Activated T-helper 9 cell treated with anti-CD3 and anti-CD28 coated beads, Interleukin-2, amount 50 U/mL, for 16 hours (primary cell): ENCODE data around the gene RAMP2.
"Not testable (repeated sequence)": the region's sequence is repeated elsewhere in the genome, so short reads cannot be mapped to it uniquely, and the experiment has no call there.

Experiments used
- DNase-seq: peaks from one replicate; pipeline ENCODE4 v3.0.0-alpha.2; 2020; ENCODE audit warnings: low read depth

Gene RAMP2, protein sequence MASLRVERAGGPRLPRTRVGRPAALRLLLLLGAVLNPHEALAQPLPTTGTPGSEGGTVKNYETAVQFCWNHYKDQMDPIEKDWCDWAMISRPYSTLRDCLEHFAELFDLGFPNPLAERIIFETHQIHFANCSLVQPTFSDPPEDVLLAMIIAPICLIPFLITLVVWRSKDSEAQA

DNA sequence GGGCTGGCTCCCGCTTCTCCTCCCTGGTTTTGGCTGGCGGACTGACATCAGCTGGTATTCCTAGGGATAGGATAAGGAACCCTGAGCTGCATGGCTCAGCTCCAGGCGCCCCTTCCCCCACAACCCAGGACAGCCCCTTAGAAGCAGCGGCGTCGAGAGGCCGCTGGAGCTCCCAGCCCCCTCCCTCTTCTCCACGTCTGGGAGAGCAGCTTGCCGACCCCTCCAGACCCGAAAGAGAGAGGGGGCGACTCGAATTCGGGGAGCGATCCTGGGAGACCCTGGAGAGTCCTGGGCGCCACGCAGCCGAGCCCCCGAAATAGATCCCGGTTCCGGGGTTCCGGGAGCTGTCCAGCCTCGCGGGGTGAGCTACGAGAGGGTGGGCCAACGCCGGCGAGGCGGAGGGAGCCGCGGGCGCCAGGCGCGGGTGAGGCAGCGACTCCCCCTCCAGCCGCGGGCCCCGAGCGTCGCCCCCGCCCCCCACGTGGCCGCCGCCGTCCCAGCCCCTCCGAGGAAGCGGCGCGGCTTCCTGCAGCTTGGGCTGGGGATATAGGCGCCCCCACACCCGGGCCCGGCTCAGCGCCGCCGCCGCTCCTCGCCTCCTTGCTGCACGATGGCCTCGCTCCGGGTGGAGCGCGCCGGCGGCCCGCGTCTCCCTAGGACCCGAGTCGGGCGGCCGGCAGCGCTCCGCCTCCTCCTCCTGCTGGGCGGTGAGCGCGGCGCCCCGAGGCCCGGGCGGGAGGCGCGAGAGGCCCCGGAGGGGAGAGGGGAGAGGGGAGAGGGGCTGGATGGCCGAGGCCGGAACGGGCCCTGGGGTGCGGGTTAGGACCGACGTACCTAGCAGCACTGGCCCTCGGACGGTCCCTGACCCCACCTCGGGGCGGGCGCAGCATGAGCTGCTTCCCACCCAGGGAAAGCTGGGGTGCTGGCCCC is at the start of gene RAMP2:
Gene RAMP2, plus strand, starts transcription at position 576 of the 930 bp plus-strand sequence. Its CDS starts 35 bp downstream, at position 611.
- DNase-seq, result no peak

DNA sequence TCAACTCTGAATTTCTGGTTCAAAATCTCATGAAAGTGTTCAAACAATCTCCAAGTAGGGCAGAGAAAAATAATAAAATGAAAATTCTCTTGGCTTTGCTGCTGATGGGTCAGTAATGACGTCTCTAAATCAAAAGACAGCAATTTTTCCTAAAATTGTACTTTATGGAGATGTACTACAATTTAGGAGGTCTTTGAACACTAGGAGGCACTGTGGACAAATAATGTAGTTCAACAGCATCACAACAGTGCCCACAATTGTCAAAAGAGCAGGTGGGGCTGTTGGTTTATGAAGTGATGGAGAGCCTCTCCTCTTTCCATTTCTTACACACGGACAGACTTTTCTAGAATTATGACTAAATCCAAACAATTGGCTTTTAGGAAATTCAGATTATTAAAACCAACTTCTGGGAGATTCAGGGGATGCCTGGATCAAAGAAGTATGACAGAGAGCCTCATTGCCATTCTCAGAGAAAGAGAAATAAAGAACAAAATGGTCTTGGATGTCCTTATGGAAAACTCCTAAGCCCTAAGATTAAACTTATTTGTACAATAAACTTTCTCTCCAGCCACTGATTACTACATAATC is 39.9 kb upstream of the RAMP2 start:
- DNase-seq, result no peak

DNA sequence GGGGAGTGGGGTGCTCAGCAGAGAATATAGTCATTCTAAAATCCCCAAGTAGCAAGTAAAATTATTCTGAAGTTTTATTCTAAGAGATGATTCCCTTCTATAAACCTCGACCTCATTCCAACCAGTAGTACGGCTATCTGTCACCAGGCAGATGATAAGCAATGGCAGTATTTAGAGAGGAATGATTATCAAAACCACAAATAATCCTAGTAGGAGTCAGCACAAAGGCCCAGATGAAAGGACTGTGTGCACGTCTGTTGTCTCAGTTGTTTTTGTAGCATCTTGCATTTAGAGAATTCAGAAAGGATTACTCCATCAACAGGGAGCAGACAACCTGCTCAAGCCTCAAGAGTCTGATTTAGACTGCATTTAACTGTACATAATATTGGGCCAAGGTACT is 37.4 kb upstream of the RAMP2 start:
- no peak for DNase-seq

DNA sequence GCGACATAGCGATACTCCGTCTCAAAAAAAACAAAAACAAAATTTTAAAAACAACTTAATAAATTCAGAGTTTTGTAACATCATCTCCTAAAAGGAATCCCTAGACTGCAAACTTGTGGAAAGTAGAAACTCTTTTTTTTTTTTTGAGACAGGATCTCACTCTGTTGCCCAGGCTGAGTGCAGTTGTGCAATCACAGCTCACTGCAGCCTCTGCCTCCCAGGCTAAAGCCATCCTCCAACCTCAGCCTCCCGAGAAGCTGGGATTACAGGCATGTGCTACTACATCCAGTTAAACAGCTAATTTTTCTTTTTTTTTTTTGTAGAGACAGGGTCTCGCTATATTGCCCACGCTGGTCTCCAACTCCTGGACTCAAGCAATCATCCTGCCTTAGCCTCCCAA is 35.9 kb upstream of the RAMP2 start:
- DNase-seq, result no peak

DNA sequence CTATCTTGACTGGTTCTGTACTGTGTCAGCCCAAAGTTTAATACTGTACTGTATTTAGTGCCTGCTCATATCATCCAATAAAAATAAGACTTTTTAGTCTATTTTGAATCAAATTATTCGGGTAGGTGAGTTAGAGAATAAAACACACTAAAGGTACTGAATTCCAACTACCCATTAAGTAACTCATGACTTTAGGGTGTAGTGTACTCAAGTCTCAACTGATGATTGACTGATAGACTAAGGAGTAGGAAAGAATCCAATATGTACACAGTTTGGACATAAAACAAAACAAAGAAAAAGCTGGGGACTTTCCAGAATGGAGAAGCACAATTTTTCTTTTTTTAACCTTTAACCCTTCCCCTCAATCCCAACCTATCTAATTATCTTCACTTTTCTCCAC is 20.3 kb upstream of the RAMP2 start:
- DNase-seq, result no peak

DNA sequence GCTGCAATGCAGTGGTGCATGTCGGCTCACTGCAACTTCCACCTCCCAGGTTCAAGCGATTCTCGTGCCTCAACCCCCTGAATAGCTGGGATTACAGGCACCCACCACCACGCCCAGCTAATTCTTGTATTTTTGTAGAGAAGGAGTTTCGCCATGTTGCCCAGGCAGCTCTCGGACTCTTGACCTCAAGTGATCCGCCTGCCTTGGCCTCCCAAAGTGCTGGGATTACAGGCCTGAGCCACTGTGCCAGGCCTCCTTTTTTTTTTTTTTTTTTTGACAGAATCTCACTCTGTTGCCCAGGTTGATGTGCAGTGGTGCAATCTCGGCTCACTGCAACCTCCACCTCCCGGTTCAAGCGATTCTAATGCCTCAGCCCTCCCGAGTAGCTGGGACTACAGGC is 18.1 kb upstream of the RAMP2 start:
- DNase-seq, result not testable (repeated sequence)

DNA sequence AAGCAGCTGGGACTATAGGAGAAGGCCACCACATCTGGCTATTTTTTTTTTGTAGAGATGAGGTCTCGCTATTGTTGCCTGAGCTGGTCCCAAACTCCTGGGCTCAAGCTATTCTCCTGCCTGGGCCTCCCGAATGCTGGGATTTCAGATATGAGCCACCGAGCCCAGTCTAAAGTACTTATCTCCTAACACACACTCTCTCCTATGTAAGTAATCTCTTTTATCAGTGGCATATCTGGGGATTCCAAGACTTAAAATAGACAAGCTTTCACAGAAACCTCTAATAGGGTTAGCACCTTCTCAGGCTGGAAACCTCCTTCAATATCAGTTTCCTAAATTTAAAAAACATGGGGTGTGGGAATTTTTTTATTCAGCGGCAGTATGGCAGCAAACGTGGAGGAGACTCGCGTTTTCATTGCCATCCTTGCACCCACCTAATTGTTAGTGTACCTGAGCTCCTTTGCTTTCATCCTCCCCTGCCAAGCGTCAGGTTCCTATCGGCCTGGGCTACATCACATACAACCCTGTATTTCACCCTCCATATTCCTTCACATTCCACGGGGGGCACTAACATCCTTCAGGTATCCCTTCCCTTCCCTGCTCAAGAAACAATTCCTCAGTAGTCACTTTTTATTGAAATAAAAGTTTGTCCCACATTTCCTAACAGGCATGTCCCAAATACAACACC is 17.3 kb upstream of the RAMP2 start:
- no peak for DNase-seq

DNA sequence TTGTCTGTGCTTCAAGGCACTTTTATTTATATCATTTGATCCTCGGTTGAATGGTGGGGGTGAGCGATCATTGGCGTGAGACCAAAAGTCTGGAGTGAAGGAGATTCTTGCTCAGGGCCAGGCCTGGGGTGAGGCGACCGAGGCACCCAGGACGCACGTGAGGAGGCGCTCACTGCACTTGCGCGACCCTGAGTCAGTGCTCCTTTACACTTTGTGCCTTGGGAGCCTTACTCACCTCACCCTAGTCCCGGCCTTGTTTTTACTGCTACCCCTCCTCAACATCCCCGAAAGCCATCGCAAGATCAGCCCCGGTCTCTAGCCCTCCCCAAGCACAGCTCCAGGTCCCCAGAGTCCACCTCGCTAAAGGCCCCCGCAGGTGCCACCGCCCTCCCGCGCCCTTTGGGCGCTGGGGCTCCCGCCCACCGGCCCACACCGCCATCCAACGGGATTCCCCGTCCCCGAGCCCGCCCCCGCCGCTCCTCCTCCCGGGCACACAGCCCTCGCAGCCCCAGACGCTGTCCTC is 16.7 kb upstream of the RAMP2 start:
- peak; percentile 65 for DNase-seq

DNA sequence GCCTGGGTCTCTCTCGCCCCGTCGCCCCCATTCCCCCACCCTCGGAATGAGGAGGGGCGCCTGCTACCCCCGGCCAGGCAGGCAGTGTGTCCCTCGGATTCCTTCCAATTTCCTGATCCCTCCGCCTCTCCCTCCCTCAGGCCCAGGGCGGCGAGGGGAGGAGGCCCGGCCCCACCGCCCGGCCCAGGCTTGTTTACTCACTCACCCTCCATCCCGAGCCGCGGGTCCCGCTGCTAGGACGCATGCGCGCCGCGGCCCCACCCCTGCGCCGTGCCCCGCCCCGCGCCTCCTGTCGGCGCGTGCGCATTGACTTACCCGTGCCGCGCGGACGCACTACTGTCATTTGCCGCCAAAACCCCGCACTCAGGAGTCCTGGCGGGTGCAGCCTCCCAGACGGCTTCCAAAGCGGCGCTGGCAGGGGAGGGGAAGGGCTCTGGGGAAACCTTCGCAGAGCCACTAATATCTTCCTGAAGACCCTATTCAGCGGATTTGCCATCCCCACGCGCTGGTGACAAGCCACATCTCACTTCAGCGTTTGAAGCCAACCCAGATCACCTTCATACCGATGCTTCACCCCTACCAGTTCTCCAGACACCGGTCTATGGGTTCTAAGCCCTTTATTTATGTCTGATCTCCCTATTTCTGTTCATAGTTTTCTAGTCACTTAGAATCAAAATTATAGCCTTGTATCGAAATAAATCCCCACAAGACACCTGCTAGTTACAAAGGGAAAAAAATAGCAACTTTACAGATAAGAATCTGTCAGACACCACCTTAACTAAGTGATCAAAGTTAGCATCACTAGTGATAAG is 16.0 kb upstream of the RAMP2 start, which contains the start of gene EZH1:
Gene EZH1, minus strand, starts transcription at position 235 of the 812 bp plus-strand sequence. CDS start 16,099 bp downstream, outside the sequence.
- peak; percentile 90 for DNase-seq

DNA sequence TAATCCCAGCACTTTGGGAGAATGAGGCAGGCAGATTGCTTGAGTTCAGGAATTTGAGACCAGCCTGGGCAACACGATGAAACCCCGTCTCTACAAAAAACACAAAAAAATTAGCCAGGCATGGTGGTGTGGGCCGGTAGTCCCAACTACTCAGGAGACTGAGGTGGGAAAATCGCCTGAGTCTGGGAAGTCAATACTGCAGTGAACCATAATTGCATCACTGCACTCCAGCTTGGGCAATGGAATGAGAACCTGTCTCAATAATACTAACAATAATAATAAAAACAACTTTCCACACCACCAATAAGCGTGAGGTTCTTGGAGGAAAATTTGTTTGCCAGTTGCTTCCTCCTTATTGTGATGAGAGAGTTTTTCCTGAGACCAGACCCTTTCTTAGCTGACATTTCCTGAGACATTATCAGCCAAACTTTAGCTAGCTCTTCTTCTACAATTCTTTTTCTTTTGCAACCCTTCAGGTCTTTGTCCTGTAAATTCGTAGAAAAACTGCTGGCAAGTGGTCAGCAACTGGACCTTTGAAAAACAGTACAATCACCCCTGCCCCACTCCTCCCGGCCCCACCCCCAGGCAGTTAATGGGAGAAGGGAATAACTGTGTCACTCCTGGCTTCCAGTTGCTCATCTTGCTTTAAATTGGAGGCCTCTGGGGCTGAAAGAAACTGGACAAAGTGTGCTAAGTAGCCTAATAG is 12.7 kb upstream of the RAMP2 start:
- no peak for DNase-seq

DNA sequence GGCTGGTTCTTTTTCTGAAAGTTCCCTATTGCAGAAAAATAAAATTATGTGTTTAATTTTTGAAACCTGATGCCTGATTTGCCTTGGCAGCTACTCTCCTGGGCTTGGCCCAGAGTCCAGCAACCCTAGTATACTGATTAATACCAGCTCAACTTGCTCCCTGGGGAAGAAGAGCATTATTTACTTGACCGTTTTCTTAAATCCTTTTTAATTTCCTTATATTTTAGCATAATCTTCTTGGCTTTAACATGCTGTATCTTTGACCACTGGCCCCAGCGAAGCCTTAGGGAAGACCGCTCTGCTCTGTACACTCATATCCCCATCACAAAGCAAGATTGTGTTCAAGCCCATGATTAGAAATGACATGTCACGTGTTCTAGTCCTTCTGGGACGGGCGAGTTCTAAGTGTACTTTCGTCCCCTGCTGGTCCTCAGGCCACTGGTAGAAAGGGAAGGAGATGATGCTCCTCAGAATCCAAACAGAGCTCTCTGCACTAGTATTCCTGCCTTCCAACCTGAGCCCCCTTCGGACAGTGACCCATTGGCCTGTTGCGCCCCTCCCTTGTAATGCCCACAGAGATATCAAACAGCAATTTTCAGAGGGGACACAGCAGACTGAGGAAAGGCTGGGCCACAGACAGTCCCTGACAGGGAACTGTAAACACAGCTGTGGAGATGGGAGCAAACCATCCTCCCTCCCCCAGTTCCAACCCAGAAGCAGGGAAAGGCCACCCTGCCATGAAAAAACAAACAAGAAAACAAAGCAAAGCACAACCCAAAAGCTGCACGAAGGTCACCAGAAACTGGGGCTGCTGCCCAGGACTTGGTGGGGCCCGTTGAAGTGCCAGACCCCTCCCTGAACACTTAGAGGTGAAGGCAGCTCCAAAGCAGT is 11.9 kb upstream of the RAMP2 start:
- DNase-seq, result no peak

DNA sequence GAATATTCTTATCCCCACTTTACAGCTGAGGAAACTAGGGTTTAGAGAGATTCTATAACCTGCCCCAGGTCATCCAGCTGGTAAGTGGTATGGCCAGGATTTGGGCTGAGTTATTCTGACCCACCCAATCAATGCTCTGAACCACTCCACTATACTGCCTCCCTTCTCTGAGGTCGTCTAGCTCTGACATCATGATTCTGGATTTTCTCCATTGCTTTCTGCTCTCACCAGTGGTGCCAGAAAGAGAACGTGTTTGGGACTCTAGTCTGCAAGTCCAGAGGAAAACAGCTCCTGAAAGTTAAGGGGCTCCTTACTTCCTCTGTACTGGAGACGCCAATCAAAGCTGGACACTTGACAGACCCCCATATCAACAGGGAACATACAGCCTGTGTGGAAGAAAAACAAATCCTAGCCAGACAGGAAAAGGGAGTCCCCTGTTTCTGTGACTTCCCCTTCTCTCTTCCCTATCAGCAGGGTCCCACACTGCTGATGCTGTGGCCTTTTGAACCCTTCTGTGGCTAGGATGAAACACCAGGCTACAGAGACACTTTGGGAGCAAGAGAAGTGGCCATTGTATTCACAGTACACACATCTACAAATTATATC is 10.2 kb upstream of the RAMP2 start:
- DNase-seq, result no peak

DNA sequence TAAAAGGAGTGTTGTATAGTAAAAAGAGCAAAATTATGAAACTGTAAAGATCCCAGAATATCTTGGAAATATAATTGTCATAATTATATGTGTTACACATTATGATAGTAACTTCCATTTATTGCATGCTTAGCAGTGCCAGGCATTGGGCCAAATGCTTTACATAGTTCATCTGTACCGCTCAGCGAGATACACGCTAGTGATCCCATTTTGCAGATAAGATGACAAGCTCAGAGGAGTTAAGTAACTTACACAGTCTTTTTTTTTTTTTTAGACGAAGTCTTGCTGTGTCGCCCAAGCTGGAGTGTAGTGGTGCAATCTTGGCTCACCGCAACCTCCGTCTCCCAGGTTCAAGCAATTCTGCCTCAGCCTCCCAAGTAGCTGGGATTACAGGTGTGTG is 9.4 kb upstream of the RAMP2 start:
- DNase-seq, result no peak

DNA sequence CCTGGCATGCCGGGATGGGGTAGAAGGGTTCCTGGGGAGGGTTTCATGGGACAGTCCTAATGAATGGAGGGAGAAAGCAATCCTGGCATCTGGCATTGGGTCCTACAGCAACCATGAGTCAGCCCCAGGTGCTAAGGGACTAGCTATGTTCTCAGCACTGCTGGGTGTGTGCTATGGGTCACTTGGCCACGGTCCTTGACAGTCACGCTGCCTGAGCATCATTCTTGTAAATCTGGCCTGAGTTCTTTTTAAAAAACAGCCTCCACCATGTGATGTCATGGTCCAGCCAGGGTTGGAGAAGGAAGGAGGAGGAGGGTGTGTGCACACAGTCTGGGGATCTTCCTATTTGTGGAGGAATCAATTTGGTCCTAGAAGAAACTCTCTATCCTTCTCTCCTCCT is 6.2 kb upstream of the RAMP2 start:
- no peak for DNase-seq

DNA sequence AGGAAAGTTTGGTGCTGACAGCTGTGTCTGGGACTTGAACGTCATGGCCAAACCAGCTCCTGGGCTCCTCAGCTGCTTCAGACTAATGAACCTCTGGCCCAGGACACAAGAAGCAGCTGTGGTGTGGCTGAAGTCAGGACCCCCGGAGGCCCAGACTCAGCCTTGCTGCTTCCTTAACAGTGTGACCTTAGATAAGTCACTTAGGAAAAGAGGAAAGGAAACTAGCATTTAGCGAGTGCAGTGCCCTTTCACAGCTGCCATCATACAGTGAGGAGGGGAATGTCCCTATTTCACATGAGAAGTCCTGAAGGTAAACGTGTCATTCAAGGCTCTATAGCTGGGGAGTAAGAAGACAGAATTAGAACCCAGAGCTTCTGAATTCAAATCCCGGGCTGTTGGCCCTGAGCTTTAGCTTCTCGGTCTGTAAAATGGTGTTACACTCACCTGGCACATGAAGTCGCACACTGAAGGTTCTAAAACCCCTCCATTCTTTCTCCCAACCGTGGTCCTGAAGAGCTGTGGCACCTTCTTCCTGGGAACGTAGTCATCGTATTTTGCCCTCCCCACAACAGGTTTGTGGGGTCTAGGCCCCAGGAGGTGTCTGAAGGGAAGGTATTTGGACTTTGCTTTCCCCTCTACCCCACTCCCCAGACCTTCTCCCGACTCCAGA is 910 bp upstream of the RAMP2 start:
- DNase-seq, result no peak

DNA sequence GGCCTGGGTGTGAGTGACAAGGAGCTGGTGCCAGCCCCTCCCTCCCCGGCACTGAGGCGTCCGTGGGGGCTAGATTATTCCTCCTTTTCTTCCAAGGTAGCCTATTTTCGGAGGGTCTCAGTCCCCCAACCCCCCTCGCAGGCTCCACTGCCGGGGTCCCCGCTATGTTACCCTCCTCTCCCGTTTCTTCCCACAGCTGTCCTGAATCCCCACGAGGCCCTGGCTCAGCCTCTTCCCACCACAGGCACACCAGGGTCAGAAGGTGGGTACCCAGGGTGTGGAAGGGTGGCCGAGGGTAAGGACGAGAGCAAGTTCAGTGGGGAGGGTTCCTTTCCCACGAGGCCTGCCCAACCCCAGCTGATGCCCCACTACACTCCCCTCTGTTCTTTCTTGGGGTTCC is 611 bp downstream of the RAMP2 start:
- DNase-seq, result no peak

DNA sequence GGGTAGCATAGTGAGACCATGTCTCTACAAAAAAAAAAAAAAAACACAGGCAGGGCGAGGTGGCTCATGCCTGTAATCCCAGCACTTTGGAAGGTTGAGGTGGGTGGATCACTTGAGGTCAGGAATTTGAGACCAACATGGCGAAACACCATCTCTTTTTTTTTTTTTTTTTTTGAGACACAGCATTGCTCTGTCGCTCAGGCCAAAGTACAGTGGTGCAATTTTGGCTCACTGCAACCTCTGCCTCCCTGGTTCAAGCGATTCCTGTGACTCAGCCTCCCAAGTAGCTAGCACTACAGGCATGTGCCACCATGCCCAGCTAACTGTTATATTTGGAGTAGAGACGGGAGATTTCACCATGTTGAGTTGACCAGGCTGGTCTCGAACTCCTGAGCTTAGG is 5.1 kb downstream of the RAMP2 start:
- no peak for DNase-seq

DNA sequence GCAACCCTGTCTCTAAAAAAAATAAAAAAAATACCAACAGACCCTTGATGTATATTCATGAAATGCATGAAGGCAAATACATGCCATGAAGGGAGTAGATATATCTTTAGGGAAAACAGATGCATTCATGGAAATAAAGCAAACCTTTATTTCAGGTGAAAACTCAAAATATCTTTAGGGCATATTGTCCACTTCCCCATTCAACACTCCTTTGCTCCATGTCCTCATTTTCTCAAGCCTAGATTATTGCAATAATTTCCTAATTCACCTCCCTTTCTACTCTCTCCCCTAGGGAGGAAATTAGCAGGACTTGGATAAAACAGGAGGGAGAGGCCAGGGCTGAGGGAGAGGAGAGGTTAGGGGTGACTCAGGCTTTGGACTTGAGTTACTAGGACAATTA is 6.5 kb downstream of the RAMP2 start:
- DNase-seq, result no peak

DNA sequence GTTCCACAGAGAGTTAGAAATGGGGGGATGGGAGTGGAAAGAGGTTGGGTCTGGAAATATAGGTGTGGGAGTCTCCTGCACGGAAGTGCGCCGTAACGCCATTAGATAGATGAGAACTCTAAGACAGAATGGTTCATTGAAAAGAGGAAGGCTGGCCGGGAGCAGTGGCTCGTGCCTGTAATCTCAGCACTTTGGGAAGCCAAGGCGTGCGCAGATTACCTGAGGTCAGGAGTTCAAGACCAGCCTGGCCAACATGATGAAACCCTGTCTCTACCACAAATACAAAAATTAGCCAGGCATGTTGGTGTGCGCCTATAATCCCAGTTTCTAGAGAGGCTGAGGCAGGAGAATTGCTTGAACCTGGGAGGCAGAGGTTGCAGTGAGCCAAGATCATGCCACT is 7.0 kb downstream of the RAMP2 start:
- not testable (repeated sequence) for DNase-seq
